GM20000 (cell line): ENCODE data around the gene TMEM107.

Experiments used
- DNase-seq: peaks from one replicate; pipeline ENCODE4 v3.0.0; 2012; ENCODE audit warnings: low spot score
- TF ChIP-seq, protein P1 (sequence below): IDR thresholded peaks from 2 replicates; pipeline ENCODE4 v1.5.1; 2012; ENCODE audit warnings: mild to moderate bottlenecking, control low read depth; ENCODE audit errors: extremely low read depth, missing control alignments

TMEM107 gene

DNA sequence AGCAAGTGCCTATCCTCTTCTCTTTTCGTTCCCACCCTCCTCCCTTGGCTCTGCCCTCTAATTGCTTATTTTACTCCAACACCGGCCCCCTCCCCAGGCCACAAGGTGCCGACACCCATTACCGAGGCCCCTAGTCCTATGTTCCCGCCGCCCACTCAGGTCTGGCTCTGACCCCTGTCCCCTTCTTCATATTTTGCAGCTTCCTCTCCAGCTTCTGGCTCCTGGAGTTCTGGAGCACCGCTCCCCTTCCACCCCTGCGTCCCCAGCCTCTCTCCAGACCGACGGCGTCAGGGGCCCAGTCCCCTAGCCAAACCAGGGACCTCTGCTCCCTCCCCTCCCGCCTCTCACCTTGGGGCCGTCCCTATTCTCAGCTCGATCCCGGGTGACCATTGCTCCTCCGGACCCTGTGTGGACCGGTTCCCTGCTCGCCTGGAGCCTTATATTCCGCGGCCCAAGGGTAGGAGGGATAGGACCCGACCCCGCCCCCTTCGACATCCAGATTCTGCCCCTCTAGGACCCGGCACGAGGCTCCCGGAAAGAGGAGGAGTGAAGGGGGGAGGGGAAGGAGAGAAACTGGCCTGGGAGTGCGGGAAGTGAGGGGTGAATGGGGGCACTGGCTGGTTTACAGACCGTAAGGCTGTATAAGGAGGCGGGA, 52.4 kb downstream of the TMEM107 start, which contains the start of gene HES7:
Gene HES7, minus strand, starts transcription at position 412 of the 655 bp plus-strand sequence. Its CDS starts 22 bp downstream, at position 390.
- TF ChIP-seq, protein P1, sequence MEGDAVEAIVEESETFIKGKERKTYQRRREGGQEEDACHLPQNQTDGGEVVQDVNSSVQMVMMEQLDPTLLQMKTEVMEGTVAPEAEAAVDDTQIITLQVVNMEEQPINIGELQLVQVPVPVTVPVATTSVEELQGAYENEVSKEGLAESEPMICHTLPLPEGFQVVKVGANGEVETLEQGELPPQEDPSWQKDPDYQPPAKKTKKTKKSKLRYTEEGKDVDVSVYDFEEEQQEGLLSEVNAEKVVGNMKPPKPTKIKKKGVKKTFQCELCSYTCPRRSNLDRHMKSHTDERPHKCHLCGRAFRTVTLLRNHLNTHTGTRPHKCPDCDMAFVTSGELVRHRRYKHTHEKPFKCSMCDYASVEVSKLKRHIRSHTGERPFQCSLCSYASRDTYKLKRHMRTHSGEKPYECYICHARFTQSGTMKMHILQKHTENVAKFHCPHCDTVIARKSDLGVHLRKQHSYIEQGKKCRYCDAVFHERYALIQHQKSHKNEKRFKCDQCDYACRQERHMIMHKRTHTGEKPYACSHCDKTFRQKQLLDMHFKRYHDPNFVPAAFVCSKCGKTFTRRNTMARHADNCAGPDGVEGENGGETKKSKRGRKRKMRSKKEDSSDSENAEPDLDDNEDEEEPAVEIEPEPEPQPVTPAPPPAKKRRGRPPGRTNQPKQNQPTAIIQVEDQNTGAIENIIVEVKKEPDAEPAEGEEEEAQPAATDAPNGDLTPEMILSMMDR, result no peak
- no peak for DNase-seq

DNA sequence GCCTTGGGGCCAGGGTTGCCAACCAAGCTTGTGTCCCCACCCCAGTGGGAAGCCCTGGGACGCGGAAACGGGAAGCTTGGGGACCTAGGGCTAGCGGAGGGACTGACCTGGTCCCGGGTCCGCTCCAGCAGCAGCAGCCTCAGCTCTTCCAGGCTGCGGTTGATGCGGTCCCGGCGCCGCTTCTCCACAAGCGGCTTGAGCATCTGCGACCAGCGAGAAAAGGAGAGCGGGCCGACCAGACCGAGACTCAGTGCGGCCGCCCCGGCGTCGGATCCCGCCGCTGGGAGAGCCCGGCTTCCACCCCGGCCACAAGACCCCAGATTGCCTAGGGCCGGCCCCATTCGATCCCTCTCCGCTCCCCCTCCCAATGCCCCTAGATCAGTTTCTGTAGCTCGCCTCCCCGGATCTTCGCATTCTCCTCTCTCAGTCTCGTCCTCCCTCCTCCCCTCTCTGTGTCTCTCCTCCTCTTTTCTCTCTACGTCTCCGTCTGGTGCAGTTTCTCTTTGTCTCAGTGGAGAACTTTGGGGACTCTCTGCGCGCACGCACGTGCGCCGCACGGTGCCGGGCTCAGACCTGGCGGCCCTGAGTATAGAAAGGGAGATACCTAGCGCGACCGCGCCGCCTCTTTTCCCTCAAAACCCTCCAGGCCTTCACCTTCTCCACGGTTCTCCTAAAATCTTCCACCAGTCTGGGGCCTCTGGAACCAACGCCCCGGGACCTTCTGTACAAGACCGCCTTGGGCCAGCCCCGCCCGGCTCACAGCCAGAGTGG, 53.1 kb downstream of the TMEM107 start:
- TF ChIP-seq, protein P1, result no peak
- peak; percentile 63 for DNase-seq
